Keratinocyte (primary cell): ENCODE results near the gene ATP11A.

Experiments used
- CTCF ChIP-seq, 3 experiments: IDR thresholded peaks in 1 of 3; conservative IDR thresholded peaks in 1 of 3; optimal IDR thresholded peaks in 1 of 3; 2 replicates in 2 of 3; 3 replicates in 1 of 3; pipeline versions ENCODE3 to v1.5.1; 2011; ENCODE audit warnings: low read length in 3 of 3, mild to moderate bottlenecking in 3 of 3, moderate library complexity in 2 of 3, control low read depth in 1 of 3, inconsistent platforms in 1 of 3; ENCODE audit not compliant: insufficient read depth in 2 of 3; ENCODE audit errors: extremely low read depth in 1 of 3
- EZH2 ChIP-seq: IDR thresholded peaks from one replicate; pipeline ENCODE4 v1.6.1; 2012; ENCODE audit warnings: inconsistent platforms, mild to moderate bottlenecking, low read length, moderate library complexity

DNA sequence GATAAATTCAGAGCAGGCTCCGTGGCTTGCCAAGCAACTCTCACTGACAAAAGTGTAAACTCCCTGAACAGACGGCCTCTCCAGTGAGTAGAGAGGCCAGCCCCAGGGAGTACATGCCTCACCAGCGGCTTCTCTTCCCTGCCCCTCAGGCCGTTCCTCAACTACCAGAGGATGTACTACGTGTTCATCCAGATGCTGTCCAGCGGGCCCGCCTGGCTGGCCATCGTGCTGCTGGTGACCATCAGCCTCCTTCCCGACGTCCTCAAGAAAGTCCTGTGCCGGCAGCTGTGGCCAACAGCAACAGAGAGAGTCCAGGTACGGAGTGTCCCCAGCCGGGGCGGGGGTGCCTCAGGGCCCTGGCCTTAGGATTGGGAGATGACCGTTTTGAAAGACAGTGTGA, 185.8 kb downstream of the ATP11A start:
- TF ChIP-seq CTCF (optimal IDR thresholded peaks at IDR 0.05 in 1 of 3, IDR thresholded peaks at IDR 0.05 in 1 of 3, conservative IDR thresholded peaks at IDR 0.05 in 1 of 3; ENCODE audit: extremely low read depth in 1 of 3, insufficient read depth in 2 of 3, low read length in 3 of 3), result no peak
- no peak for TF ChIP-seq EZH2
